Body of pancreas (tissue), 4 donors: ENCODE data around the gene EMILIN3.

Experiments used
- POLR2A ChIP-seq, 3 donors: fragments of 450-650 bp; IDR thresholded peaks; one replicate each; pipeline ENCODE4 v1.6.1; 2016; ENCODE audit warnings: antibody characterized with exemption in 3 of 3, mild to moderate bottlenecking in 2 of 3
- TF ChIP-seq, protein P1 (sequence below), 7 experiments: fragments of 450-650 bp in 4 of 7; fragments of 200-600 bp in 3 of 7; sonication (generic) in 3 of 7; IDR thresholded peaks; one replicate each; pipeline ENCODE4 v1.5.1; 2016 to 2019; ENCODE audit warnings: antibody characterized with exemption in 7 of 7

DNA sequence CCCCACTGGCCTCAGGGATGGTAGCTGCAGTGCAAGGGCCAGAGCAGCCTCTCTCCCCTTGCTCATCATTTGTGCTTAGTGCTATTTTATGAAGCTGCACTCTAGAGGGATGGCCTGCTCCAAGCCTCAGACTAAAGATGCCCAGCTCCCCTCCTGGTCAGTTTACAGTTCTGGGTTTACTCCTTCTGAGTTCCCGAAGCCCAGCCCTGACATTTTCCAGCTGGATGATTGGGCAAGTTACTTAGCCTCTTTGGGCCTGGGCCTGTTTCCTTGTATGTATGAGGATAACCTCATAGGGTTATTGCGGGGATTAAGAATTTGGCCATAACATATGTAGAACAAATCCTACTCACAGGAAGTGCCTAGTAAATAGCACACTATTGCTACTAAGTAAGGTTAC, 31.8 kb upstream of the EMILIN3 start:
- TF ChIP-seq, protein P1, sequence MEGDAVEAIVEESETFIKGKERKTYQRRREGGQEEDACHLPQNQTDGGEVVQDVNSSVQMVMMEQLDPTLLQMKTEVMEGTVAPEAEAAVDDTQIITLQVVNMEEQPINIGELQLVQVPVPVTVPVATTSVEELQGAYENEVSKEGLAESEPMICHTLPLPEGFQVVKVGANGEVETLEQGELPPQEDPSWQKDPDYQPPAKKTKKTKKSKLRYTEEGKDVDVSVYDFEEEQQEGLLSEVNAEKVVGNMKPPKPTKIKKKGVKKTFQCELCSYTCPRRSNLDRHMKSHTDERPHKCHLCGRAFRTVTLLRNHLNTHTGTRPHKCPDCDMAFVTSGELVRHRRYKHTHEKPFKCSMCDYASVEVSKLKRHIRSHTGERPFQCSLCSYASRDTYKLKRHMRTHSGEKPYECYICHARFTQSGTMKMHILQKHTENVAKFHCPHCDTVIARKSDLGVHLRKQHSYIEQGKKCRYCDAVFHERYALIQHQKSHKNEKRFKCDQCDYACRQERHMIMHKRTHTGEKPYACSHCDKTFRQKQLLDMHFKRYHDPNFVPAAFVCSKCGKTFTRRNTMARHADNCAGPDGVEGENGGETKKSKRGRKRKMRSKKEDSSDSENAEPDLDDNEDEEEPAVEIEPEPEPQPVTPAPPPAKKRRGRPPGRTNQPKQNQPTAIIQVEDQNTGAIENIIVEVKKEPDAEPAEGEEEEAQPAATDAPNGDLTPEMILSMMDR (IDR thresholded peaks at IDR 0.05), result no peak
- TF ChIP-seq POLR2A (IDR thresholded peaks at IDR 0.05), result no peak
